Measurements from ENCODE around the gene PLA2G15.

Gene PLA2G15

DNA sequence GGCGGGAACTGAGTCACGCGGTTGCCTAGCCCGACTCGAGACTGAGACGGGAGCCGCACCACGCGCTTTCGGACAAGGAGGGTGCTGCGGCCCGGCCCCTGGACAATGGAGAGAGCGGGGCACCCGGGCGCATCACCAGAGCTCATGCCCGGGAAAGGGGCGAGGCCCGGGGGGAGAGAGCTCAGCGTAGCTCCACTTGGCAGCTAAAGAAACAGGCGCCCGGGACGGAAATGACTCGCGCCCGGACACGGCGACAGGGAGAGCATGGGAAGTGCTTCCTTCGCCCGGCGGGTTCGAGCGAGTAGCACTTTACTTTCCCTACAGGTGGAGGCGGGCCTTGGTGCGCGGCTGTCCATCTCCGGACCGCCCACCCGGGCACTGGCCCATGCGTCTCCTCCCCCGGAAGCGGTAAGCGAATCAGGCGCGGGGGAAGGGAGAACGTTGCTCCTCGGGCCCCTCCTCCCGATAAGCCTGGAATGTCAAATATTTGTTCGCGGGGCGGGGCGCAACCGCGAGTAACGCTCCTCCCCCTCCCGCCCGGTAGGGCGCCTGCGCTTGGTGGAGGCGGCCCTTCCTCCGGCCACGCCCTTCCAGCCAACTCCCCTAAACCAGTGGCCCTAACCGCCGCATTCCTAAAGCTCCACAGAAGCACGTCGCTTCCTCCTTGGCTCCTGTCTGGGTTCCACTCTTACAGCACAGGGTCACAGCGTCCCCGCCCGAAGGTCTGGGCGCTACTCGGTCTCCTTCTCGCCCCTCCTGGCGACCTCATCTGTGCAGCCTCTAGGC, 7.7 kb upstream of the PLA2G15 start:
- H3K9me3 ChIP-seq (ENCODE audit: control insufficient read depth, insufficient read depth, low read length): no peaks in the 10 kb centered on the region
- peaks cover 38% of the 10 kb centered on the region for H3K4me1 ChIP-seq (ENCODE audit: control insufficient read depth, low read length)
- TF ChIP-seq, protein P1, sequence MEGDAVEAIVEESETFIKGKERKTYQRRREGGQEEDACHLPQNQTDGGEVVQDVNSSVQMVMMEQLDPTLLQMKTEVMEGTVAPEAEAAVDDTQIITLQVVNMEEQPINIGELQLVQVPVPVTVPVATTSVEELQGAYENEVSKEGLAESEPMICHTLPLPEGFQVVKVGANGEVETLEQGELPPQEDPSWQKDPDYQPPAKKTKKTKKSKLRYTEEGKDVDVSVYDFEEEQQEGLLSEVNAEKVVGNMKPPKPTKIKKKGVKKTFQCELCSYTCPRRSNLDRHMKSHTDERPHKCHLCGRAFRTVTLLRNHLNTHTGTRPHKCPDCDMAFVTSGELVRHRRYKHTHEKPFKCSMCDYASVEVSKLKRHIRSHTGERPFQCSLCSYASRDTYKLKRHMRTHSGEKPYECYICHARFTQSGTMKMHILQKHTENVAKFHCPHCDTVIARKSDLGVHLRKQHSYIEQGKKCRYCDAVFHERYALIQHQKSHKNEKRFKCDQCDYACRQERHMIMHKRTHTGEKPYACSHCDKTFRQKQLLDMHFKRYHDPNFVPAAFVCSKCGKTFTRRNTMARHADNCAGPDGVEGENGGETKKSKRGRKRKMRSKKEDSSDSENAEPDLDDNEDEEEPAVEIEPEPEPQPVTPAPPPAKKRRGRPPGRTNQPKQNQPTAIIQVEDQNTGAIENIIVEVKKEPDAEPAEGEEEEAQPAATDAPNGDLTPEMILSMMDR (IDR thresholded peaks at IDR 0.05; ENCODE audit: low read depth, low read length, poor library complexity, severe bottlenecking): no peak
- TF ChIP-seq EZH2phosphoT487 (IDR thresholded peaks at IDR 0.05; ENCODE audit: borderline replicate concordance, low read length): no peak
- H3K27me3 ChIP-seq (ENCODE audit: control insufficient read depth, low read length): no peaks in the 10 kb centered on the region
- no peaks in the 10 kb centered on the region for H3K79me2 ChIP-seq (ENCODE audit: control insufficient read depth, low read length)
- peak overlapping the region; percentile 68 for H3K4me3 ChIP-seq (ENCODE audit: low read length)
- H3K9me2 ChIP-seq (replicated peaks; ENCODE audit: control insufficient read depth, low read length): no peaks in the 10 kb centered on the region
- H3F3A ChIP-seq (ENCODE audit: control insufficient read depth, insufficient read depth): no peaks in the 10 kb centered on the region; the same call in 1 of the 2 replicates
- H3K4me2 ChIP-seq (ENCODE audit: low read length): peak overlapping the region; percentile 76
- H4K20me1 ChIP-seq (ENCODE audit: control insufficient read depth, insufficient read depth, low read depth, low read length): no peaks in the 10 kb centered on the region
- H3K36me3 ChIP-seq (ENCODE audit: control insufficient read depth, low read length): no peaks in the 10 kb centered on the region
- peak overlapping the region; percentile 35; the same call in 1 of the 2 replicates for H3K27ac ChIP-seq (ENCODE audit: low read depth, low read length)

DNA sequence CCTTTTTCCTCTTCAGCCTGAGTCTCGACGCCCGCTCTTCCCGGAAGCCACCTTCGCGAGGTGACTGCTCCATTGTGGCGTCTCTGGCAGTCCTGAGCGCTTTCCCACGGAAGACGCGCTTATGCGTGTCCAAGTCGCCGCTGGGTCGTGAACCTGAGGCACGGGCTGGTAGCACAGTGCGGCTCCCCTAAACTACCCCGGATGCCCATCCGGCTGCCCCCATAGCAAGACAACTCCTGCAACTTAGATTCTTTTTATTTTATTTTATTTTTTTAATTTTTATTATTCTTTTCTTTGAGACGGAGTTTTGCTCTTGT, 7.2 kb upstream of the PLA2G15 start:
- Histone ChIP-seq H3K27me3 (ENCODE audit: control insufficient read depth, low read length) (no peaks in the 10 kb centered on the region), H3K4me3 (ENCODE audit: low read length) (peak overlapping the region; percentile 68), H3F3A (ENCODE audit: control insufficient read depth, insufficient read depth) (no peaks in the 10 kb centered on the region; the same call in 1 of the 2 replicates), H3K9me2 (replicated peaks; ENCODE audit: control insufficient read depth, low read length) (no peaks in the 10 kb centered on the region), H3K36me3 (ENCODE audit: control insufficient read depth, low read length) (no peaks in the 10 kb centered on the region), H3K4me1 (ENCODE audit: control insufficient read depth, low read length) (peaks cover 38% of the 10 kb centered on the region), H3K4me2 (ENCODE audit: low read length) (peak overlapping the region; percentile 76), H4K20me1 (ENCODE audit: control insufficient read depth, insufficient read depth, low read depth, low read length) (no peaks in the 10 kb centered on the region), H3K79me2 (ENCODE audit: control insufficient read depth, low read length) (no peaks in the 10 kb centered on the region), H3K27ac (ENCODE audit: low read depth, low read length) (0 out of 2 replicates have a peak overlapping the region, but pooled peaks have one; percentile 5), H3K9me3 (ENCODE audit: control insufficient read depth, insufficient read depth, low read length) (no peaks in the 10 kb centered on the region)
- TF ChIP-seq, protein P1 (IDR thresholded peaks at IDR 0.05; ENCODE audit: low read depth, low read length, poor library complexity, severe bottlenecking): no peak
- no peak for TF ChIP-seq EZH2phosphoT487 (IDR thresholded peaks at IDR 0.05; ENCODE audit: borderline replicate concordance, low read length)

DNA sequence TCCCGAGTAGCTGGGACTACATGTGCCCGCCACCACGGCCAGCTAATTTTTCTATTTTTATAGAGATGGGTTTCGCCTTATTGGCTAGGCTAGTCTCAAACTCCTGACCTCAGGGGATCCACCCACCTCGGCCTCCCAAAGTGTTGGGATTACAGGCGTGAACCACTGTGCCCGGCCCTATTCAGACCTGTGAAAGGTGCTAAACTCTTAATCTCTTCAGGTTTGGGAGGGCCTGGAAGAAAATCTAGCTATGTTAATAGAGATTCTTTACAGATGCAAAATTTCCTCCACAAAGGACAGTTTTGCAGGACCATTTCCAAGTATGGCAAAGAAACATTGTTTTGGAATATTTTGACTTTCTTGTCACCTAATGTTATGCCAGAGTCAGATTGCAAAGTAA, 3.1 kb upstream of the PLA2G15 start:
- Histone ChIP-seq H4K20me1 (ENCODE audit: control insufficient read depth, insufficient read depth, low read depth, low read length) (no peaks in the 10 kb centered on the region), H3K9me2 (replicated peaks; ENCODE audit: control insufficient read depth, low read length) (no peaks in the 10 kb centered on the region), H3K36me3 (ENCODE audit: control insufficient read depth, low read length) (no peaks in the 10 kb centered on the region), H3K9me3 (ENCODE audit: control insufficient read depth, insufficient read depth, low read length) (no peaks in the 10 kb centered on the region), H3K27me3 (ENCODE audit: control insufficient read depth, low read length) (no peaks in the 10 kb centered on the region), H3K4me2 (ENCODE audit: low read length) (no peak overlapping the region), H3K4me3 (ENCODE audit: low read length) (no peak overlapping the region), H3F3A (ENCODE audit: control insufficient read depth, insufficient read depth) (no peaks in the 10 kb centered on the region; the same call in 1 of the 2 replicates), H3K79me2 (ENCODE audit: control insufficient read depth, low read length) (peaks cover 3% of the 10 kb centered on the region; the same call in 1 of the 2 replicates), H3K27ac (ENCODE audit: low read depth, low read length) (no peak overlapping the region), H3K4me1 (ENCODE audit: control insufficient read depth, low read length) (peaks cover 34% of the 10 kb centered on the region)
- TF ChIP-seq, protein P1 (IDR thresholded peaks at IDR 0.05; ENCODE audit: low read depth, low read length, poor library complexity, severe bottlenecking): no peak
- no peak for TF ChIP-seq EZH2phosphoT487 (IDR thresholded peaks at IDR 0.05; ENCODE audit: borderline replicate concordance, low read length)
